Measurements from ENCODE around the gene SVOPL. TPM values are rescaled to one million over a fixed set of nuclear protein-coding genes. Genes with fewer than 3 reads are reported as not detected.

SVOPL gene
- total and polyA plus RNA-seq, 4 donors, result 0.13 to 1.5 (median 0.39) TPM; not detected in 1

DNA sequence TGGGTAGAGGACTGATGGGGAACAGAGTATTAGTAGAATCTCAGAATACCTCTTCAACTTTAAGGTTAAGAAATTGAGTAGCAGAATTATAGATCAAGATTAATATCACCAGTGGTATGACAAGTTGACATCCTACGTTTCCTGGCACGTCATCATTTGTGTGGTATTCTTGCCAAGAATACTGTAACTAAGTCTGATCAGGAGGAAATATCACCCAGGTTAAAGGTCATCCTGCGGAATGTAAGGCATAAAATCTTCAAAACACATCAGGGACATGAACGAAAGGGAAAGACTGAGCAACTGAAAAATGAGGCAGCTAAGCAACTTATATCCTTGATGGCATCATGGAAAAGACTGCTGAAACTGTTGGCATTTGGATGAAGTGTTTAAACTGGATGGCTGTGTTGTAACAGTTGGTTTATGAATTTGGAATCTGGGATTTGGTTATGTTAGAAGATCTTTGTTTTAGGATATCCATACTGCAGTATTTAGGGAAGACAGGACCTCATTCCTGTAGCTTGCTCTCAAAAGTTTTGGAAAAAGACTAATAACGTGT is 155.0 kb downstream of the SVOPL start:
- 65 to 76% methylated on average over 5 of the region's 5 CpGs for WGBS, 2 donors

DNA sequence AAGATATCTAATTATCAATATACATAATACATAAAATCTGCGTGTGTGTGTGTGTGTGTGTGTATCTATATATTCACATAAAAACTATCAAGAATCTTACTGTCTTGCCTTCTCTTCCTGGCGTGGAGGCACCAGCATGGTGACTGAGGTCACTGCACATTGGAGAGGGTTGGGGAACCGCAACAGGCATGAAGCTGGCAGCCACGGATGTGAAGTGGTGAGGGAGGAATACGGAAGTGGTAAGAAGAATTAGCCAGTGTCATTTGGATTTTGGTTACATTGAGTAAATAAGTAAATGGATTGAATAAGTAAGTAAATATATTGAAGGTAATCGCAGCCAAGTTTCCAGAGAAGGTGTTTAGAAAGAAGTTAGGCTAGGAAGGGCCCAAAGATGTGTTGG is 156.0 kb downstream of the SVOPL start:
- H3K9me3 ChIP-seq (ENCODE audit: control insufficient read depth in 4 of 4, insufficient read depth in 3 of 4, low read length in 3 of 4), result no peaks in the 10 kb centered on the region
- WGBS, 2 donors, result 69 to 79% methylated on average over 6 of the region's 6 CpGs
- H3K27me3 ChIP-seq (ENCODE audit: control insufficient read depth in 3 of 3, insufficient read depth in 3 of 3, low read length in 2 of 3), result no peaks in the 10 kb centered on the region
- H3K27ac ChIP-seq (ENCODE audit: low read depth in 1 of 2, low read length in 1 of 2), result no peak overlapping the region
- peaks cover 0 to 4% (median 0%) of the 10 kb centered on the region in 5 donors for H3K4me1 ChIP-seq (ENCODE audit: control insufficient read depth in 5 of 5, insufficient read depth in 5 of 5, low read length in 5 of 5)
- ATAC-seq (ENCODE audit: insufficient read depth, low FRiP score), result no peak
- no peak overlapping the region for H3K4me3 ChIP-seq
- no peak overlapping the region for H3K9ac ChIP-seq (ENCODE audit: insufficient read depth in 1 of 2, low read length in 2 of 2)
- H3K36me3 ChIP-seq (ENCODE audit: control insufficient read depth in 4 of 4, insufficient read depth in 4 of 4, low read length in 4 of 4), result peaks cover 4 to 52% (median 21%) of the 10 kb centered on the region in 4 donors
- TF ChIP-seq, protein P1, sequence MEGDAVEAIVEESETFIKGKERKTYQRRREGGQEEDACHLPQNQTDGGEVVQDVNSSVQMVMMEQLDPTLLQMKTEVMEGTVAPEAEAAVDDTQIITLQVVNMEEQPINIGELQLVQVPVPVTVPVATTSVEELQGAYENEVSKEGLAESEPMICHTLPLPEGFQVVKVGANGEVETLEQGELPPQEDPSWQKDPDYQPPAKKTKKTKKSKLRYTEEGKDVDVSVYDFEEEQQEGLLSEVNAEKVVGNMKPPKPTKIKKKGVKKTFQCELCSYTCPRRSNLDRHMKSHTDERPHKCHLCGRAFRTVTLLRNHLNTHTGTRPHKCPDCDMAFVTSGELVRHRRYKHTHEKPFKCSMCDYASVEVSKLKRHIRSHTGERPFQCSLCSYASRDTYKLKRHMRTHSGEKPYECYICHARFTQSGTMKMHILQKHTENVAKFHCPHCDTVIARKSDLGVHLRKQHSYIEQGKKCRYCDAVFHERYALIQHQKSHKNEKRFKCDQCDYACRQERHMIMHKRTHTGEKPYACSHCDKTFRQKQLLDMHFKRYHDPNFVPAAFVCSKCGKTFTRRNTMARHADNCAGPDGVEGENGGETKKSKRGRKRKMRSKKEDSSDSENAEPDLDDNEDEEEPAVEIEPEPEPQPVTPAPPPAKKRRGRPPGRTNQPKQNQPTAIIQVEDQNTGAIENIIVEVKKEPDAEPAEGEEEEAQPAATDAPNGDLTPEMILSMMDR (IDR thresholded peaks at IDR 0.05; ENCODE audit: control extremely low read depth, extremely low read depth), result no peak
- no peak for DNase-seq

More for the DNA sequence above, 155.0 kb downstream of the SVOPL start:
- Histone ChIP-seq H3K4me3 (no peak overlapping the region), H3K4me1 (ENCODE audit: control insufficient read depth in 5 of 5, insufficient read depth in 5 of 5, low read length in 5 of 5) (peaks cover 0 to 4% (median 0%) of the 10 kb centered on the region in 5 donors), H3K9ac (ENCODE audit: insufficient read depth in 1 of 2, low read length in 2 of 2) (no peak overlapping the region), H3K27me3 (ENCODE audit: control insufficient read depth in 3 of 3, insufficient read depth in 3 of 3, low read length in 2 of 3) (no peaks in the 10 kb centered on the region), H3K27ac (ENCODE audit: low read depth in 1 of 2, low read length in 1 of 2) (no peak overlapping the region), H3K9me3 (ENCODE audit: control insufficient read depth in 4 of 4, insufficient read depth in 3 of 4, low read length in 3 of 4) (no peaks in the 10 kb centered on the region), H3K36me3 (ENCODE audit: control insufficient read depth in 4 of 4, insufficient read depth in 4 of 4, low read length in 4 of 4) (peaks cover 4 to 46% (median 19%) of the 10 kb centered on the region in 4 donors)
- TF ChIP-seq, protein P1 (IDR thresholded peaks at IDR 0.05; ENCODE audit: control extremely low read depth, extremely low read depth), result no peak
- ATAC-seq (ENCODE audit: insufficient read depth, low FRiP score), result no peak
- DNase-seq, result peak in 2 of 3 donors; percentile 12 to 21

Small RNA genes lying within 50 kb of the gene (small RNA-seq; reads per million reads assigned to genes)
- gene RF00561 (ENCODE audit: low replicate concordance), result not detected

Other genes starting within 250 kb of the SVOPL start
- 10 to 100 TPM; 20.4 to 33.0 TPM for gene TRIM24, start 241.1 kb downstream of the SVOPL start, total RNA-seq
- 10 to 100 TPM in 1 of 2 donors, 1 to 10 TPM in 1; 7.0 to 14.4 TPM for gene TRIM24, start 241.1 kb downstream of the SVOPL start, polyA plus RNA-seq
- gene TMEM213, start 96.6 kb upstream of the SVOPL start, total RNA-seq, result 1 to 10 TPM in 1 of 2 donors, not detected in 1; 2.0 TPM
- gene TMEM213, start 96.6 kb upstream of the SVOPL start, polyA plus RNA-seq, result under 1 TPM; 0.29 to 0.83 TPM
- 1 to 10 TPM; 1.5 to 1.6 TPM for gene ATP6V0A4, start 96.8 kb upstream of the SVOPL start, total RNA-seq
- under 1 TPM; 0.22 to 0.86 TPM for gene ATP6V0A4, start 96.8 kb upstream of the SVOPL start, polyA plus RNA-seq

All from lung (tissue), 13 donors.